ENCODE results near the gene PLEKHA6. TPM values are rescaled to one million over a fixed set of nuclear protein-coding genes. Genes with fewer than 3 reads are reported as not detected.

PLEKHA6 gene
- polyA plus RNA-seq, 1 donor from 2014 or later: 22.6 TPM

GRCh38 chr1:204401730-204402129 lies 42.0 kb upstream of the PLEKHA6 start:
- H3K27ac ChIP-seq (ENCODE audit: low read length): no peak overlapping the region
- no peaks in the 10 kb centered on the region for H3K27me3 ChIP-seq (ENCODE audit: insufficient read depth, low read depth, low read length)
- H3K9ac ChIP-seq (ENCODE audit: low read length): no peak overlapping the region
- no peaks in the 10 kb centered on the region for H3K9me3 ChIP-seq (ENCODE audit: low read length)
- H3K4me2 ChIP-seq (ENCODE audit: low read length): no peak overlapping the region
- no peak overlapping the region for H3K4me3 ChIP-seq (ENCODE audit: low read length)
- TF ChIP-seq EZH2 (IDR thresholded peaks at IDR 0.05; ENCODE audit: borderline replicate concordance, insufficient read depth, low read length, poor library complexity, severe bottlenecking): no peak
- TF ChIP-seq RAD21 (conservative IDR thresholded peaks at IDR 0.05): no peak
- no peak for TF ChIP-seq POLR2AphosphoS5 (IDR thresholded peaks at IDR 0.05)
- no peak for TF ChIP-seq SMC3 (conservative IDR thresholded peaks at IDR 0.05; ENCODE audit: poor library complexity)
- TF ChIP-seq EP300 (conservative IDR thresholded peaks at IDR 0.05; ENCODE audit: poor library complexity, severe bottlenecking): no peak
- no peak for TF ChIP-seq TAF1 (IDR thresholded peaks at IDR 0.05; ENCODE audit: low read depth)
- TF ChIP-seq, protein P1, sequence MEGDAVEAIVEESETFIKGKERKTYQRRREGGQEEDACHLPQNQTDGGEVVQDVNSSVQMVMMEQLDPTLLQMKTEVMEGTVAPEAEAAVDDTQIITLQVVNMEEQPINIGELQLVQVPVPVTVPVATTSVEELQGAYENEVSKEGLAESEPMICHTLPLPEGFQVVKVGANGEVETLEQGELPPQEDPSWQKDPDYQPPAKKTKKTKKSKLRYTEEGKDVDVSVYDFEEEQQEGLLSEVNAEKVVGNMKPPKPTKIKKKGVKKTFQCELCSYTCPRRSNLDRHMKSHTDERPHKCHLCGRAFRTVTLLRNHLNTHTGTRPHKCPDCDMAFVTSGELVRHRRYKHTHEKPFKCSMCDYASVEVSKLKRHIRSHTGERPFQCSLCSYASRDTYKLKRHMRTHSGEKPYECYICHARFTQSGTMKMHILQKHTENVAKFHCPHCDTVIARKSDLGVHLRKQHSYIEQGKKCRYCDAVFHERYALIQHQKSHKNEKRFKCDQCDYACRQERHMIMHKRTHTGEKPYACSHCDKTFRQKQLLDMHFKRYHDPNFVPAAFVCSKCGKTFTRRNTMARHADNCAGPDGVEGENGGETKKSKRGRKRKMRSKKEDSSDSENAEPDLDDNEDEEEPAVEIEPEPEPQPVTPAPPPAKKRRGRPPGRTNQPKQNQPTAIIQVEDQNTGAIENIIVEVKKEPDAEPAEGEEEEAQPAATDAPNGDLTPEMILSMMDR (IDR thresholded peaks at IDR 0.05; ENCODE audit: poor library complexity, severe bottlenecking): no peak
- TF ChIP-seq MXI1 (conservative IDR thresholded peaks at IDR 0.05; ENCODE audit: poor library complexity, severe bottlenecking): no peak
- TF ChIP-seq, protein P2, sequence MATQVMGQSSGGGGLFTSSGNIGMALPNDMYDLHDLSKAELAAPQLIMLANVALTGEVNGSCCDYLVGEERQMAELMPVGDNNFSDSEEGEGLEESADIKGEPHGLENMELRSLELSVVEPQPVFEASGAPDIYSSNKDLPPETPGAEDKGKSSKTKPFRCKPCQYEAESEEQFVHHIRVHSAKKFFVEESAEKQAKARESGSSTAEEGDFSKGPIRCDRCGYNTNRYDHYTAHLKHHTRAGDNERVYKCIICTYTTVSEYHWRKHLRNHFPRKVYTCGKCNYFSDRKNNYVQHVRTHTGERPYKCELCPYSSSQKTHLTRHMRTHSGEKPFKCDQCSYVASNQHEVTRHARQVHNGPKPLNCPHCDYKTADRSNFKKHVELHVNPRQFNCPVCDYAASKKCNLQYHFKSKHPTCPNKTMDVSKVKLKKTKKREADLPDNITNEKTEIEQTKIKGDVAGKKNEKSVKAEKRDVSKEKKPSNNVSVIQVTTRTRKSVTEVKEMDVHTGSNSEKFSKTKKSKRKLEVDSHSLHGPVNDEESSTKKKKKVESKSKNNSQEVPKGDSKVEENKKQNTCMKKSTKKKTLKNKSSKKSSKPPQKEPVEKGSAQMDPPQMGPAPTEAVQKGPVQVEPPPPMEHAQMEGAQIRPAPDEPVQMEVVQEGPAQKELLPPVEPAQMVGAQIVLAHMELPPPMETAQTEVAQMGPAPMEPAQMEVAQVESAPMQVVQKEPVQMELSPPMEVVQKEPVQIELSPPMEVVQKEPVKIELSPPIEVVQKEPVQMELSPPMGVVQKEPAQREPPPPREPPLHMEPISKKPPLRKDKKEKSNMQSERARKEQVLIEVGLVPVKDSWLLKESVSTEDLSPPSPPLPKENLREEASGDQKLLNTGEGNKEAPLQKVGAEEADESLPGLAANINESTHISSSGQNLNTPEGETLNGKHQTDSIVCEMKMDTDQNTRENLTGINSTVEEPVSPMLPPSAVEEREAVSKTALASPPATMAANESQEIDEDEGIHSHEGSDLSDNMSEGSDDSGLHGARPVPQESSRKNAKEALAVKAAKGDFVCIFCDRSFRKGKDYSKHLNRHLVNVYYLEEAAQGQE (IDR thresholded peaks at IDR 0.05; ENCODE audit: borderline replicate concordance): no peak
- H3K36me3 ChIP-seq (ENCODE audit: insufficient read depth, low read length): no peaks in the 10 kb centered on the region
- no peak overlapping the region for H2AFZ ChIP-seq (ENCODE audit: low read depth, low read length)
- H3K79me2 ChIP-seq (replicated peaks; ENCODE audit: insufficient read depth, low read length): peaks cover 38% of the 10 kb centered on the region
- peaks cover 3% of the 10 kb centered on the region for H3F3A ChIP-seq (ENCODE audit: insufficient read depth, low read length, poor library complexity, severe bottlenecking)
- peaks cover 10% of the 10 kb centered on the region for H4K20me1 ChIP-seq (ENCODE audit: insufficient read depth)
- H3K9me2 ChIP-seq (ENCODE audit: insufficient read depth, low read length): no peaks in the 10 kb centered on the region

GRCh38 chr1:204400882-204401510 lies 41.3 kb upstream of the PLEKHA6 start:
- H2AFZ ChIP-seq (ENCODE audit: low read depth, low read length): no peak overlapping the region

More at GRCh38 chr1:204400882-204401510, 41.3 kb upstream of the PLEKHA6 start:
- H3K36me3 ChIP-seq (ENCODE audit: insufficient read depth, low read length): no peaks in the 10 kb centered on the region
- H3K9me2 ChIP-seq (ENCODE audit: insufficient read depth, low read length): no peaks in the 10 kb centered on the region
- H3K27me3 ChIP-seq (ENCODE audit: insufficient read depth, low read depth, low read length): no peaks in the 10 kb centered on the region
- H3F3A ChIP-seq (ENCODE audit: insufficient read depth, low read length, poor library complexity, severe bottlenecking): peaks cover 3% of the 10 kb centered on the region
- peaks cover 31% of the 10 kb centered on the region for H3K79me2 ChIP-seq (replicated peaks; ENCODE audit: insufficient read depth, low read length)
- no peak overlapping the region for H3K27ac ChIP-seq (ENCODE audit: low read length)
- H3K4me2 ChIP-seq (ENCODE audit: low read length): no peak overlapping the region
- no peak overlapping the region for H3K4me3 ChIP-seq (ENCODE audit: low read length)
- no peak for TF ChIP-seq TAF1 (IDR thresholded peaks at IDR 0.05; ENCODE audit: low read depth)
- no peak for TF ChIP-seq POLR2AphosphoS5 (IDR thresholded peaks at IDR 0.05)
- TF ChIP-seq RAD21 (conservative IDR thresholded peaks at IDR 0.05): no peak
- TF ChIP-seq EP300 (conservative IDR thresholded peaks at IDR 0.05; ENCODE audit: poor library complexity, severe bottlenecking): no peak
- TF ChIP-seq, protein P1 (IDR thresholded peaks at IDR 0.05; ENCODE audit: poor library complexity, severe bottlenecking): no peak
- TF ChIP-seq EZH2 (IDR thresholded peaks at IDR 0.05; ENCODE audit: borderline replicate concordance, insufficient read depth, low read length, poor library complexity, severe bottlenecking): no peak
- TF ChIP-seq, protein P2 (IDR thresholded peaks at IDR 0.05; ENCODE audit: borderline replicate concordance): no peak
- no peak for TF ChIP-seq SMC3 (conservative IDR thresholded peaks at IDR 0.05; ENCODE audit: poor library complexity)
- TF ChIP-seq MXI1 (conservative IDR thresholded peaks at IDR 0.05; ENCODE audit: poor library complexity, severe bottlenecking): no peak
- H3K9ac ChIP-seq (ENCODE audit: low read length): no peak overlapping the region
- no peaks in the 10 kb centered on the region for H3K9me3 ChIP-seq (ENCODE audit: low read length)
- H4K20me1 ChIP-seq (ENCODE audit: insufficient read depth): peaks cover 6% of the 10 kb centered on the region

Data from neural cell (in vitro differentiated cells).